Panc1 (cell line): ENCODE data around the gene P2RY8. TPM values are rescaled to one million over a fixed set of nuclear protein-coding genes. Genes with fewer than 3 reads are reported as not detected.

Experiments
- ATAC-seq: fragments of 200-7000 bp; cut with Tn5 transposase; 2 replicates; pipeline ENCODE4 v1.9.1; 2020; ENCODE audit warnings: mild to moderate bottlenecking, moderate library complexity
- BruUV-seq: library from RNA; stranded (reverse); fragments of 400-500 nt; replicated peaks from 2 replicates; lab custom pipeline; 2021; lab: Mats Ljungman, UMichigan
- CTCF ChIA-PET: fragments of 300-600 bp; sonication (Branson Sonifier 250); formaldehyde crosslinking; loops from one replicate; lab custom pipeline; 2022; ENCODE audit warnings: antibody characterized with exemption; lab: Charles Lee
- POLR2A ChIA-PET: fragments of 300-600 bp; sonication (Branson Sonifier 250); formaldehyde crosslinking; loops from one replicate; lab custom pipeline; 2022; ENCODE audit warnings: antibody characterized with exemption; lab: Charles Lee
- DNase-seq: peaks from one replicate; pipeline ENCODE4 v3.0.0-alpha.2; 2010; ENCODE audit warnings: low read depth, low spot score
- H3K27ac ChIP-seq: 2 replicates; pipeline ENCODE4 v1.5.1; 2011; ENCODE audit warnings: mild to moderate bottlenecking, low read length, inconsistent platforms
- H3K27me3 ChIP-seq: fragments of 200-500 bp; sonication (Bioruptor generic); 2 replicates; pipeline ENCODE4 v1.6.0; 2014; ENCODE audit warnings: low read length, inconsistent platforms; ENCODE audit not compliant: control insufficient read depth, insufficient read depth
- H3K36me3 ChIP-seq: fragments of 200-500 bp; sonication (Bioruptor generic); 2 replicates; pipeline ENCODE4 v1.5.1; 2014; ENCODE audit warnings: inconsistent platforms, mild to moderate bottlenecking, low read length, moderate library complexity; ENCODE audit not compliant: control insufficient read depth, insufficient read depth
- H3K4me1 ChIP-seq: 2 replicates; pipeline ENCODE4 v1.5.1; 2011; ENCODE audit warnings: inconsistent platforms, mild to moderate bottlenecking, low read length, moderate library complexity; ENCODE audit not compliant: control insufficient read depth, insufficient read depth
- H3K4me3 ChIP-seq, 2 experiments: 2 replicates each; pipeline ENCODE4 v1.5.1; 2011 to 2012; ENCODE audit warnings: low read depth in 2 of 2, low read length in 2 of 2, mild to moderate bottlenecking in 2 of 2, inconsistent platforms in 1 of 2, moderate library complexity in 1 of 2
- H3K9me3 ChIP-seq: fragments of 200-500 bp; sonication (Bioruptor generic); 2 replicates; pipeline ENCODE4 v1.5.1; 2014; ENCODE audit warnings: low read depth, mild to moderate bottlenecking, inconsistent platforms, low read length, moderate library complexity; ENCODE audit not compliant: control insufficient read depth, insufficient read depth
- CTCF ChIP-seq: fragments of 450-650 bp; IDR thresholded peaks from 2 replicates; pipeline ENCODE4 v1.5.1; 2017; ENCODE audit warnings: mild to moderate bottlenecking
- POLR2AphosphoS5 ChIP-seq: IDR thresholded peaks from 2 replicates; pipeline ENCODE4 v1.6.1; 2012; ENCODE audit warnings: mild to moderate bottlenecking, low read depth, low read length, moderate library complexity
- REST ChIP-seq, 2 experiments: IDR thresholded peaks; 2 replicates each; pipeline ENCODE4 v1.6.1; 2011 to 2012; ENCODE audit warnings: low read depth in 2 of 2, control low read depth in 1 of 2, low read length in 1 of 2, mild to moderate bottlenecking in 1 of 2, moderate library complexity in 1 of 2; ENCODE audit not compliant: insufficient read depth in 1 of 2
- SIN3A ChIP-seq: IDR thresholded peaks from 2 replicates; pipeline ENCODE4 v1.6.1; 2012; ENCODE audit warnings: low read depth, mild to moderate bottlenecking, low read length, moderate library complexity, borderline replicate concordance; ENCODE audit not compliant: insufficient read depth
- TCF7L2 ChIP-seq: IDR thresholded peaks from 2 replicates; pipeline ENCODE4 v1.6.1; 2011; ENCODE audit warnings: mild to moderate bottlenecking, low read depth, low read length, inconsistent platforms
- in situ Hi-C: cut with HindIII; loops from 2 replicates; pipeline ENCODE4 v1.10.0; 2016; ENCODE audit warnings: low sequenced_read_pairs, low pct_unique_long_range_greater_than_20kb
- intact Hi-C: fragments of 100-400 bp; cut with micrococcal nuclease; formaldehyde crosslinking; loops from one replicate; pipeline ENCODE4 v1.10.0; 2022; ENCODE audit not compliant: unreplicated experiment
- total RNA-seq: library from RNA; stranded (reverse); gene quantifications from one replicate; pipeline ENCODE4 v1.2.1, GENCODE V29; 2021; ENCODE audit not compliant: unreplicated experiment

The P2RY8 gene
- total RNA-seq, 1 experiment from 2014 or later = 0.18 TPM

- ChIA-PET POLR2A (no interaction called here), CTCF (no interaction called here)
- no peak for DNase-seq
- in situ Hi-C loops = no loop called here
- H3K27me3 ChIP-seq = no peaks in the 10 kb centered on the region
- H3K36me3 ChIP-seq = no peaks in the 10 kb centered on the region
- BruUV-seq = no TSS peak
- ATAC-seq = peak; percentile 9; the same call in 1 of the 2 replicates
- H3K9me3 ChIP-seq = no peaks in the 10 kb centered on the region
- H3K4me1 ChIP-seq = no peaks in the 10 kb centered on the region
- H3K4me3 ChIP-seq = no peak overlapping the region
- no peak for TF ChIP-seq POLR2AphosphoS5
- TF ChIP-seq SIN3A = no peak
- TF ChIP-seq REST (IDR thresholded peaks at IDR 0.05; ENCODE audit: insufficient read depth in 1 of 2, low read depth in 2 of 2, low read length in 1 of 2) = no peak
- TF ChIP-seq CTCF = no peak
- no peak for TF ChIP-seq TCF7L2
- intact Hi-C loops = no loop called here
- no peak overlapping the region for H3K27ac ChIP-seq
Measured at GRCh38 chrX:1418901-1419544, 118.0 kb downstream of the P2RY8 start.

- no TSS peak for BruUV-seq
- no peak for TF ChIP-seq REST (IDR thresholded peaks at IDR 0.05; ENCODE audit: insufficient read depth in 1 of 2, low read depth in 2 of 2, low read length in 1 of 2)
- no peak for TF ChIP-seq POLR2AphosphoS5
- no peak for TF ChIP-seq CTCF
- 0 out of 2 replicates have a peak, but pooled peaks have one; percentile 14 for ATAC-seq
- Histone ChIP-seq H3K4me1 (no peaks in the 10 kb centered on the region), H3K36me3 (no peaks in the 10 kb centered on the region), H3K27me3 (no peaks in the 10 kb centered on the region), H3K27ac (no peak overlapping the region), H3K4me3 (no peak overlapping the region), H3K9me3 (no peaks in the 10 kb centered on the region)
- in situ Hi-C loops = no loop called here
- DNase-seq = no peak
- ChIA-PET CTCF (no interaction called here), POLR2A (no interaction called here)
- intact Hi-C loops = no loop called here
Measured at GRCh38 chrX:1417921-1418771, 118.8 kb downstream of the P2RY8 start.
